Neuronal stem cell (in vitro differentiated cells): ENCODE data around the gene PHETA1.
A peak's percentile ranks its signal among the peaks of the same experiment; 100 is the strongest.

Experiments used
- DNase-seq: peaks from one replicate; pipeline ENCODE4 v3.0.0-alpha.2; 2013; ENCODE audit warnings: low spot score
- H2AFZ ChIP-seq: one replicate; pipeline ENCODE4 v1.6.1; 2013; ENCODE audit warnings: mild to moderate bottlenecking, low read length, inconsistent platforms
- H2AK5ac ChIP-seq: 2 replicates; pipeline ENCODE4 v1.6.1; 2013; ENCODE audit warnings: low read depth, mild to moderate bottlenecking, inconsistent platforms, low read length, moderate library complexity, mixed read lengths
- H2BK120ac ChIP-seq: 2 replicates; pipeline ENCODE4 v1.6.1; 2013; ENCODE audit warnings: low read depth, mild to moderate bottlenecking, inconsistent platforms, low read length, moderate library complexity, mixed read lengths
- H2BK12ac ChIP-seq: one replicate; pipeline ENCODE4 v1.6.1; 2013; ENCODE audit warnings: low read length, inconsistent platforms
- H2BK15ac ChIP-seq: 2 replicates; pipeline ENCODE4 v1.6.1; 2013; ENCODE audit warnings: mild to moderate bottlenecking, low read length, inconsistent platforms, mixed read lengths
- H2BK5ac ChIP-seq: one replicate; pipeline ENCODE4 v1.6.1; 2013; ENCODE audit warnings: inconsistent platforms, mild to moderate bottlenecking, low read length, moderate library complexity
- H3K14ac ChIP-seq: one replicate; pipeline ENCODE4 v1.6.1; 2013; ENCODE audit warnings: low read length, inconsistent platforms
- H3K18ac ChIP-seq: 2 replicates; pipeline ENCODE4 v1.6.1; 2013; ENCODE audit warnings: low read length, inconsistent platforms
- H3K23ac ChIP-seq: 2 replicates; pipeline ENCODE4 v1.6.1; 2013; ENCODE audit warnings: low read depth, mild to moderate bottlenecking, mixed read lengths, low read length, inconsistent platforms; ENCODE audit not compliant: poor library complexity
- H3K27ac ChIP-seq: replicated peaks from 3 replicates; pipeline ENCODE4 v1.5.1; 2013; ENCODE audit warnings: low read length, inconsistent platforms
- H3K27me3 ChIP-seq, 3 experiments: 2 replicates each; pipeline ENCODE4 v1.6.1; 2013; ENCODE audit warnings: low read length in 3 of 3, mild to moderate bottlenecking in 2 of 3, inconsistent platforms in 1 of 3, low read depth in 1 of 3, mixed read lengths in 1 of 3, moderate library complexity in 1 of 3; ENCODE audit not compliant: control insufficient read depth in 3 of 3, insufficient read depth in 3 of 3
- H3K36me3 ChIP-seq, 2 donors: replicated peaks in 1 of 2; 2 replicates each; pipeline ENCODE4 v1.6.1; 2013; ENCODE audit warnings: low read length in 2 of 2; ENCODE audit not compliant: control insufficient read depth in 2 of 2, insufficient read depth in 2 of 2
- H3K4ac ChIP-seq: 2 replicates; pipeline ENCODE4 v1.6.1; 2013; ENCODE audit warnings: inconsistent platforms, mild to moderate bottlenecking, low read length, moderate library complexity
- H3K4me1 ChIP-seq, 2 donors: 1 replicate in 1 of 2; 2 replicates in 1 of 2; pipeline ENCODE4 v1.6.1; 2013; ENCODE audit warnings: low read length in 2 of 2, low read depth in 1 of 2; ENCODE audit not compliant: control insufficient read depth in 2 of 2, insufficient read depth in 1 of 2
- H3K4me2 ChIP-seq: one replicate; pipeline ENCODE4 v1.6.1; 2013; ENCODE audit warnings: mild to moderate bottlenecking, low read length, inconsistent platforms; ENCODE audit not compliant: insufficient read depth, poor library complexity, severe bottlenecking
- H3K4me3 ChIP-seq, 2 donors: 2 replicates each; pipeline ENCODE4 v1.5.1; 2013; ENCODE audit warnings: low read length in 2 of 2, mild to moderate bottlenecking in 2 of 2, inconsistent platforms in 1 of 2, moderate library complexity in 1 of 2
- H3K79me1 ChIP-seq: one replicate; pipeline ENCODE4 v1.6.1; 2013; ENCODE audit warnings: low read depth, mild to moderate bottlenecking, inconsistent platforms, low read length, moderate library complexity
- H3K9ac ChIP-seq: one replicate; pipeline ENCODE4 v1.6.1; 2013; ENCODE audit warnings: mild to moderate bottlenecking, low read depth, low read length, inconsistent platforms; ENCODE audit not compliant: poor library complexity
- H3K9me3 ChIP-seq, 2 donors: replicated peaks in 1 of 2; 2 replicates each; pipeline versions ENCODE3 to v1.6.1; 2013; ENCODE audit warnings: low read length in 2 of 2, mild to moderate bottlenecking in 2 of 2, inconsistent platforms in 1 of 2, low read depth in 1 of 2, mixed read lengths in 1 of 2, moderate library complexity in 1 of 2; ENCODE audit not compliant: control insufficient read depth in 2 of 2, insufficient read depth in 1 of 2
- H4K8ac ChIP-seq: one replicate; pipeline ENCODE4 v1.6.1; 2013; ENCODE audit warnings: low read depth, mild to moderate bottlenecking, inconsistent platforms, low read length, moderate library complexity
- H4K91ac ChIP-seq: one replicate; pipeline ENCODE4 v1.6.1; 2013; ENCODE audit warnings: low read length, low read depth, mild to moderate bottlenecking, inconsistent platforms; ENCODE audit not compliant: poor library complexity
- WGBS, 2 donors: extraction: QIAGEN DNeasy Blood & Tissue Kit; methylation state at CpG; one replicate each; pipeline ENCODE4 v1.1.7; 2013; ENCODE audit warnings: missing lambda C conversion rate in 2 of 2, mixed read lengths in 1 of 2; ENCODE audit not compliant: insufficient read length in 2 of 2, insufficient replicate concordance in 1 of 2; ENCODE audit errors: extremely low coverage in 2 of 2; 5-methylcytosine and 5-hydroxymethylcytosine counted together

Gene PHETA1

DNA sequence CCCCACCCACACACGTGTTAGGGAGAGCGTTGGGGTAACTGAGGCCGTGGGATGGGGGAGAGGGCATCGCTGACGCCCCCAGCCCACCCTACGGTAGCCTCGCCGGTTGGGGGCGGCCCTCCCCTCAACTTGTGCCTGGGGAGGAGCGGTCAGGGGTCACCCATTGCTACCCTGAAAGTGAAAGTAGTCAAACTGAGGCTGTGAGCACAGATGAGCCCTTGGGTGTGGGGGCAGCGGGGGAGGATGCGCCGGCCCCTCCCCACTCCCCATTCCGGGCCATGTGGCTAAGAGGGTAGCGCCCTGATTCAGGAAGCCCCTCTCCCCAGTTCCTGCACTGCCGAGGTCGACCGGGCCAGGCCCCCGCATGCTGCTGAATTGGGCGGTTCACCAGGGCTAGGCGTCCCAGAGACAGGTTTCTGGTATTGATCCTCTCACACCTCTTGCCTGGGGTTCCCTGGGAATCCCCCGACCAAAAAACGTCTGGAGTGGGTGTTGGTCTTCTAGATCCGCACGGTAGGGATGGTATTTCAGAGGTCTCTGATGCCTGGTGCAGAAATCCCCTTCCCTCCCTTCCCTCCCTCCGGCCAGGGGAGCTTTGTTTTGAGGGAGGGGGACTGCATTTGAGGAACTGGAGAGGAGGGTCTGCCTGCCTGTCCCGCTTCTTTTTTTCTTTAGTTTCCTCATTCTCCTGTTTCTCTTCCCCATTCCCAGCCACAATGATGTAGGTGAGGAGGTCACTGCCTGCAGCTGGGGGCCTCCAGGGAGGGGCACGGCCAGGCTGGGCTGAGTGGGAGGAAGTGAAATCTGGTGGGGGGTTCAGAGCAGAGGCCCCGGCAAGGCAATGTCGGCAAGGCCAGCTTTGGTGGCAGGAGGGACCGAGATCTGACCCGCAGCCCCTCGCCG, 37.8 kb upstream of the PHETA1 start:
- peaks cover 4% of the 10 kb centered on the region for H3K79me1 ChIP-seq
- peak overlapping the region; percentile 65 to 89 for H3K4me3 ChIP-seq
- peak overlapping the region; percentile 93 for H2AFZ ChIP-seq
- H3K4ac ChIP-seq, result no peak overlapping the region
- no peak overlapping the region for H4K8ac ChIP-seq
- peaks cover 26 to 38% of the 10 kb centered on the region in 2 donors for H3K4me1 ChIP-seq
- no peaks in the 10 kb centered on the region for H3K36me3 ChIP-seq
- peak overlapping the region; percentile 96 for H3K18ac ChIP-seq
- H3K4me2 ChIP-seq, result peak overlapping the region; percentile 99
- H3K9ac ChIP-seq, result peak overlapping the region; percentile 94
- H3K23ac ChIP-seq, result peak overlapping the region; percentile 90
- no peak overlapping the region for H2BK120ac ChIP-seq
- peaks cover 0 to 9% (median 0%) of the 10 kb centered on the region in 3 experiments for H3K27me3 ChIP-seq
- no peaks in the 10 kb centered on the region for H3K9me3 ChIP-seq
- H2BK5ac ChIP-seq, result peak overlapping the region; percentile 71
- DNase-seq, result no peak
- H2BK15ac ChIP-seq, result peak overlapping the region; percentile 93
- peak overlapping the region; percentile 88 for H2AK5ac ChIP-seq
- no peak overlapping the region for H3K14ac ChIP-seq
- H4K91ac ChIP-seq, result no peak overlapping the region
- no peak overlapping the region for H3K27ac ChIP-seq
- H2BK12ac ChIP-seq, result peak overlapping the region; percentile 14
- no CpG with 5 or more reads among the region's 34 CpGs for WGBS, 2 donors

DNA sequence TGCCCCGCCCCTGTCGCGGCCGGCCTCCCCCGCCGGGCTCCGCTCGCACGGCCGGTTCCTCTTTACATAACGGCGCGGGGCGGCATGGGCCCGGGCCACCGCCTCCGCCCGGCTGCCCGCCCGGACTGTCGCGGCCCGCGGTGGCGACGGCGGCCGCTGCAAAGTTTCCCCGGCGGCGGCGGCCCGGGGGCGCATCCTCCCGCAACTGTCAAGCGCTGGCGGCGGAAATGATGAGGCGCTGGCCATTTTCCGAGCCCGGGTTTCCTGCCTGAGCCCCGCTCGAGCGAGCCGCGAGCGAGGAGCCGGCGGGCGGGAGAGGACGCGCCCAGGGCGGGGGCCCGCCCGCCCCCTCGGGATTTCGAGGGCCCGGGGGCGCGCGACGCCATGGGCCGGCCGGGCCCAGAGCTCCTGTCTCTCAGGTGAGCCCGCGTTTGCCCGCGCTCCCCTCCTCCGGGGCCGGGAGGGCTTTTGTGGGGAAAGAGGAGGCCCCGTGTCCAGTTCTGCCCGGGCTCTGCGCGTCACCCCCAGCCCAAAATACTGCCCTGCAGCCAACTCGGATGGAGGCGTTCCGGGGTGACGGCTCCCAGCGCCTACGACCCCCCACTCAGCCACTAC, 37.1 kb upstream of the PHETA1 start, which contains the start of gene SH2B3:
SH2B3 (plus strand) TSS at position 65 of the 615 bp plus-strand sequence. CDS start 12,223 bp downstream, outside the sequence.
- H3K14ac ChIP-seq, result no peak within 1 kb of the TSS
- H4K91ac ChIP-seq, result peak within 1 kb of the TSS; percentile 56
- no peak within 1 kb of the TSS for H3K4ac ChIP-seq
- WGBS, 2 donors, result no CpG with 5 or more reads among the region's 80 CpGs
- peak within 1 kb of the TSS; percentile 88 for H2AK5ac ChIP-seq
- H4K8ac ChIP-seq, result no peak within 1 kb of the TSS
- H2AFZ ChIP-seq, result peak within 1 kb of the TSS; percentile 93
- peak within 1 kb of the TSS; percentile 14 for H2BK12ac ChIP-seq
- no peaks in the 10 kb centered on the region for H3K36me3 ChIP-seq
- no peak within 1 kb of the TSS for H3K27ac ChIP-seq
- H3K9ac ChIP-seq, result peak within 1 kb of the TSS; percentile 94
- peaks cover 0 to 9% (median 0%) of the 10 kb centered on the region in 3 experiments for H3K27me3 ChIP-seq
- peak within 1 kb of the TSS; percentile 90 for H3K23ac ChIP-seq
- no peaks in the 10 kb centered on the region for H3K9me3 ChIP-seq
- no peak for DNase-seq
- H3K18ac ChIP-seq, result peak within 1 kb of the TSS; percentile 96
- peaks cover 3% of the 10 kb centered on the region for H3K79me1 ChIP-seq
- H2BK15ac ChIP-seq, result peak within 1 kb of the TSS; percentile 93
- H3K4me2 ChIP-seq, result peak within 1 kb of the TSS; percentile 99
- peak within 1 kb of the TSS; percentile 65 to 89 for H3K4me3 ChIP-seq
- H2BK120ac ChIP-seq, result peak within 1 kb of the TSS; percentile 68
- peaks cover 23 to 35% of the 10 kb centered on the region in 2 donors for H3K4me1 ChIP-seq
- H2BK5ac ChIP-seq, result peak within 1 kb of the TSS; percentile 71

DNA sequence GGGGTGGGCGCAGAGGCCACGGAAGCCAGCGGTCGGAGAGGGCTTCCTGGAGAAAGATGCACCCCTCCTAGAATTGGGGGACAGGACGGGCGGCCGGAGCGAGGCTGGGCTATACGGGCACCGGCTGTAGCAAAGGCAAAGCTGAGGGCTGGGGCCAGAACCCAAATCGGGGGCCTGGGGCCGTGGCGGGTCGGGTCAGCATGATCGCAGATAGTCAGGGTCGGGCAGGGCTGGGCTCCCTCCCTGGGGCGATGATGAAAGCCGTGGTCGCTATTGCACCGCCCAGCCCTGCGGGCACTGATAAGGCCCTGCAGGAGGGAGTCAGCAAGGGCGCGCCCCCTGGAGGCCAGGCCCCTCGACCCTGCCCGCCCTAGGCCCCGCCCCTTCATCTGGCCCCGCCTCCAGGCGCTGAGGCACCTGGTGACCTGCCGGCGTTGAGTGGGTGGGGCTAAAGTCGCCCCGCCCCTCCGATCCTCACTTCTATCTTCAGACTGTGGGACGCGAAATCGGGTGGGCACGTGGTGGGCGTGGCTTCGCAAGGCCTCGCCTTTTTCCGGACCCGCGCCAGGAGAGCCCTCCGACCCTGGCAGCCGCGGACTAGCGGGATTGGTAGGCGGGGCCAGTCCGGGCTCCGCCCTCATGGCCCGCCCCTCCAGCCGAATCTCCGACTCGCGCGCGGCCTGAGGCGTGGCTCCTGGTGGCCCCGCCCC, 36.4 kb upstream of the PHETA1 start:
- no peak overlapping the region for H3K4ac ChIP-seq
- peak overlapping the region; percentile 93 for H2AFZ ChIP-seq
- no peak overlapping the region for H2BK15ac ChIP-seq
- peak overlapping the region; percentile 65 to 82 for H3K4me3 ChIP-seq
- no peaks in the 10 kb centered on the region for H3K36me3 ChIP-seq
- H3K27ac ChIP-seq, result no peak overlapping the region
- H3K9me3 ChIP-seq, result no peaks in the 10 kb centered on the region
- no CpG with 5 or more reads among the region's 59 CpGs for WGBS, 2 donors
- H3K23ac ChIP-seq, result peak overlapping the region; percentile 35
- H3K79me1 ChIP-seq, result peaks cover 3% of the 10 kb centered on the region
- peak overlapping the region; percentile 86 for H3K4me2 ChIP-seq
- H3K18ac ChIP-seq, result peak overlapping the region; percentile 69
- no peak overlapping the region for H2BK5ac ChIP-seq
- peak overlapping the region; percentile 68 for H2BK120ac ChIP-seq
- H2AK5ac ChIP-seq, result no peak overlapping the region
- H4K91ac ChIP-seq, result peak overlapping the region; percentile 56
- H4K8ac ChIP-seq, result no peak overlapping the region
- no peak overlapping the region for H2BK12ac ChIP-seq
- H3K4me1 ChIP-seq, result peaks cover 20 to 31% of the 10 kb centered on the region in 2 donors
- H3K14ac ChIP-seq, result no peak overlapping the region
- H3K9ac ChIP-seq, result no peak overlapping the region
- DNase-seq, result peak; percentile 99
- peaks cover 0 to 9% (median 0%) of the 10 kb centered on the region in 3 experiments for H3K27me3 ChIP-seq
